Measurements from ENCODE around the gene TNK1.
A peak's percentile ranks its signal among the peaks of the same experiment; 100 is the strongest.

Gene TNK1

GRCh38 chr17:7392696-7393612, 12.1 kb downstream of the TNK1 start:
- no peak for DNase-seq

- DNase-seq = no peak
Measured at GRCh38 chr17:7393613-7394451, 12.9 kb downstream of the TNK1 start.

DNA sequence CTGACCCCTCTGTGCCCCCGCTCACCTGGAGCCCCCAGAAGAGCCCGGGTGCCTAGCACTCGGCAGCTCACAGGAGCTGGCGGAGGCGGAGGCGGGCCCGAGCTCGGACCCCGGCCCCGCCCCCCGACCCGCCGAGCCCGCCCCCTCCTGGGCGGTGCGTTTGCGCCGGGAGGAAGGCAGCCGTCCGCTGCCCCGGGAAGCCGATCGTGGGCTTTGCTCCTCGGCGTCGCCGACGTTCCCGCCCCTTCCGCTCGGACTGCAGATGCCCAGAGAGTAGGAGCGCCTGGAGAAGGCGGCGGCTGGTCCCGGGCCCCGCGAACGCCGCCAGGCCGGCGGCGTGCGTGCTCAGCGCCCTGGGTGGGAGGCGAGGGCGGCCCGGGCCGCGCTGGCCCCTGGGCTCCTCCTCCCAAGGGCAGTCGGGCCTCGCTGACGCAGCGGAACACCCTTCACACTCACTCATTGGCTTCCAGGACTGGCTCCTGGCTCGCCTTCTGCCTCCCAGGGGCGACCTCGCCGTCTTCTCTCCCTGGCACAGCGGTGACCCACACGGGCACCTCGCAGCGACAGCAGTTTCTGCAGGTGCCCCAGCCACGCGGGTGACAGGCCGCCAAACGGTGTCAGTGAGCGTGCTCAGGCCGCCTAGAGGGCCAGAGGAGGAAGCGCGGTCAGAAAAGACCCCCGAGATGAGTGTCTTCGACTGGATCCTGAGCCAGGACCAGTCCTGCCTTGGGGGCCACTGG, 13.7 kb downstream of the TNK1 start, which contains the start of gene PLSCR3:
PLSCR3 (minus strand) TSS at position 74 of the 740 bp plus-strand sequence. CDS start 415 bp downstream, outside the sequence.
- DNase-seq = peak in 1 of 2 experiments; percentile 46

DNA sequence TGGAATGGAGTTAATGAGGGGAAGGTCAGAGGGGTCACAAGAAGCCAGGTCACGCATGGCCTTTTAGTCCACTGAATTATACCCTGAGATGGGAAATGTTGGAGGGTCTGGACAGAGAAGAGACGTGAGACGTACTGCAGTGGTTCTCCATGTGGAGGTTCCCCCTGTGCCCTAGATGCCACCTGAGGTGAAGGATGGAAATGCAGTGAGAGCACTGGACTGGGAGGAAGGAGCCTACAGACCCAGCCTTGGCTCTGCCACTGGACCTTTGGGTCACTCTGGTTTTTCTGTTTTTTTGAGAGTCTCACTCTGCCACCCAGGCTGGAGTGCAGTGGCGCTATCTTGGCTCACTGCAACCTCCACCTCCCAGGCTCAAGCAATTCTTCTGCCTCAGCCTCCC, 15.3 kb downstream of the TNK1 start:
- no peak for DNase-seq

GRCh38 chr17:7398612-7399011, 17.7 kb downstream of the TNK1 start:
- DNase-seq = no peak

DNA sequence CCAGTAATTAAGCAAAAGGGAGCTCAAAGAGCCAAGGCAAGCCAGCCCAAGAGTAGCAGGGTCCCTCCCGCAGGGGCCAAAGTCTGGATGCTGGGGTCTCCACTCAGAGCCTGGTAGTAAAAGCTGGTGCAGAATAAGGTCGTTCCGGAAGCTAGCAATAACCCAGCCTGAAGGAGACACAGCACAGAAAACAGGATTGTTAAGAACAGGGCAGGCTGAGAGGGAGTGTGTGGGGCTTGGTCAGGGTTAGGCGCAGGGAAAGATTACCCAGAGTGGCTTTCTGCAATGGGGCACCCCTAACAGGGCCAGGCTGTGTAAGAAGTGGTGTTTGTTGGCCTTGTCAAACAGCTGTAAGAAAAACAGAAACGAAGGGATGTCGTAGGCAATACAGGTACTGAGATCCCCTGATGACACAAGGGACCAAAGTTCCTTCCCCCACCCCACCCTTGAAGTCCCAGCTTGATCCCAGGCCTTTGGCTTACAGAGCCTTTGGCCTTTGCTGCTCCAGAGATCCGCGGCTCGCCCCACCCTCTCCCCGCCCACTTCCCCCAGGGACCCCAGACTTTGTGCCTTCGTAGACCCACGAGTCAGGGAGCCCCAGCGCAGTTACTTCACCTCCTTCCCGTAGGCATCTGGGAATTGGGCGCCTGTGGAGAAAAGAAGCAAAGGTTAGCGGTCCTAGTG, 22.3 kb downstream of the TNK1 start:
- DNase-seq = no peak

- DNase-seq = no peak
Measured at GRCh38 chr17:7403727-7403976, 22.8 kb downstream of the TNK1 start.

DNA sequence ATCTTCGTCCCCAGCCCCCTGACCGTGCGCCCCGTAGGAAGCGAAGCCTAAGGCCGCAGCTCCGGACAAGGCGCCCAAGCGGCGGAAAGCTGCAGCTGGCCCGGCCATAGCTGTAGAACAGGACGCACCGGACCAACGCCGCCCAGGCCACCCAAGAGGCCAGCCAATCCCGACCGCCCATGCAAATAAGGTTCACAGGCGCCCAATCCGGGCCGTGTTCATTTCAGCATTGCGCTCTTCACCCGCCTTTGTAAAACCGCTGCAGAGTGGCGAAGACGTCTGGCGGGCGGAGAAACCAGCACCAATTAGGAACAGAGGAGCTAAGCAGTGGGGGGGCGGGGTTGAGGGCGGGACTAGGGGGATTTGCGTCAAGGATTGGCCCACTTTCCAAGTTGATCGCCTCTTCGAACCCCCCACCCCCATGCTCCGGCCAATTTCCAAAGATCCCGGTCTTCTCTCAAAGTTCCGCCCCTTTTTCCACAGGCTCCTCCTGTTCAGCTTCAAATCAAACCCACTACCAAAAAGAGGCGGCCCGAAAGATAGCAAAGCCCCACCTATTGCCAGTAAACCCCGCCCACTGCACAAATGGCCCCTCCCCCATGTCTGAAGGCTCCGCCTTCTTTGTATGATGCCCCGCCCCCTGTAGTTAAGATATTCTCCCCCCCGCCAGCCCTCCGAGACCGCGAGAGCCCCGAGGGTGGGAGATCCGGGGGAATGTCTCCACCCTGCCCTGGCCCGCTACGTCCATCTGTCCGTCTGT, 23.3 kb downstream of the TNK1 start, which contains the start of gene TMEM256:
TMEM256 (minus strand) TSS at position 121 of the 760 bp plus-strand sequence; CDS start at position 108, 13 bp downstream.
- DNase-seq = peak; percentile 93 to 94

DNA sequence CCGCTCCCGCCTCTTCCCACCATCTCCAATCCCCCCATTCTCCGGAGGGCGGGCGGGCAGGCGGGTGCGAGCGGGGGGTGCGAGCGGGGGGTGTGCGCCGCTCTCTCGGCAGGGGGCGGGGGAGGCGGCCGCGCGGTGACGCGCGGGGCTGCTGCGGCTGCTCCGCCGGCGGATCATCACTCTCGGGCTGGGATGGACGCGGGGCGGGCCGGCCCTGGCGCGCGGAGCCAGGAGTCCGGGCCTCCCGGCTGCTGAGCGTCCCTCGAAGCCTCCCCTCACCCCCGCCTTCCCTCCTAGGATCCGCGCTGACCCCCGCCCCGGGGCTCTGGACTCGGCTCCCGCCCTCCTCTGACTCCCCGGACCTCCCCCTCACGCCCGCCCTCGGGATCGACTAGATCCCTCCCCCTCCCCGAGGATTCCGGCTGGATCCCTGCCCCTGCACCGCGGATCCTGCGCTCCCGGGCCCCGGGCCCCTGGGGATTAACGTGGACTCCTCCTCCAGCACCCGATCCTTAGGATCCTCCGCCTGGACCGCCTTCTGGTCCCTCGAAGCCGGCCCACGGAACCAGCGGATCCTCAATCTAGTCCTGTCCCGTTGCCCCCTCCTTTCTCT, 24.0 kb downstream of the TNK1 start:
- no peak for DNase-seq

DNA sequence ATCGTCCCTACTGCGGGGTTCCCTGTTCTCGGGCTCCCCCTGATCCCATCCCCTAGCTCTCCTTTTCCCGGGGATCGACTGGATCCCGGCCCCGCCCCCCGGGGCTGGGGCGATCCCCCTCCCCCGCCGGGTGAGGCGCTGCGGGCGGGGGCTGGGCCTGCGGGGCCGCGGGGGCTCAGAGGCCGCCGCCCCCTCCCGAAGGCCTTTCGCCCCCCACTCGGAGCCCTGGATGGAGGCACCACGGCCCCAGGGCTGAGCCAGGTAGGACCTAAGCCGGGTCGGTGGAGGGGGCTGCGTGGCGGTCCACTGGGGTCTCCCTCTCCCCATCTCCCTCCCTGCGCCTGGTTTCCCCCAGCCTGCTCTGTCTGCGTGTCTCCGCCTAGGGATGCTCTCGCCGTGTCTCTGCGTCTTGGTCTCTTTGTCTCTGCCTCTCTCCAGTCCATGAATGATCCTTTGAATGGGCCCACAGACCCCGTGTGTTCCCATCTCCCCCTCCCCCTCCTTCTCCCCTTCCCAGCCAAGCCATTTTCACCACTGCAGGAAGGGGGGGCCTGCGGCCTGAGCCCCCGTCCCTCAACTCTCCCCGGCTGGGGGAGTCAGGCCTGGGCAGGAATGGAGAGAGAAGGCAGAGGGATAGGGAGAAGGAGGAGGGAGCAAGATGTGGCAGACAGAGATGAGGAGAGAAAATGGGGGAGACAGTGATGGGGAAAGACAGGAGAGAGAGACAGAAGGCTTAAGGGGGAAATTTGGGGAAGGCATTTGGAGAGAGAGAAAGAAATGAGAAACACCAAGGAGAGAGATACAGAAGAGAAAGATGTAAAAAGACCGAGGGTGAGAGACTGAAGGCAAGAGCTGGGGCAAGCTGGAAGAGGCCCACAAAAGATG, 24.7 kb downstream of the TNK1 start:
- DNase-seq = no peak

GRCh38 chr17:7406235-7406825, 25.4 kb downstream of the TNK1 start:
- DNase-seq = no peak

DNA sequence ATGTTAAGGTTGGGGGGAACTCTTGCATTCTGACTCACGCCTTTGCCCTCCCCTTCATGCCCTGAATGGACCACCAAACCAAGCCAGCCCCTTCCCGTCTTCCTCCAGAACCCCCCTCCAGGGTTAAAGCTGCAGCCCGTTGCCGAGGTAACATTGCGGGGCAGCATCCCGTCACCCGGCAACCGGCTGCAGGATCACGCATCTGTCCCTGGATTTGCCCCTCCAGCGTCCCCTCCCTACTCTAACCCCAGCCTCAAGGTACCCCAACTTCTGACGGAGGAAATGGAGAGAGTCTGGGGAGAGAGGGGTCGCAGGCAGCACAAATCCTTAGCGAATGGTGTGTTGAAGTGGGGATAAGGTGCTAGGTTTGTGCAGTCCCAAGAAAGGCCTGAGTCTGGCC, 26.2 kb downstream of the TNK1 start:
- no peak for DNase-seq

GRCh38 chr17:7407485-7408251, 26.8 kb downstream of the TNK1 start, which contains the start of gene NLGN2:
Gene NLGN2, plus strand, starts transcription at chr17:7407845. Its CDS starts 411 bp downstream, at chr17:7408256.
- DNase-seq = no peak

GRCh38 chr17:7408252-7408727, 27.4 kb downstream of the TNK1 start:
- no peak for DNase-seq

- DNase-seq = no peak
Measured at GRCh38 chr17:7408863-7409262, 28.0 kb downstream of the TNK1 start.

DNA sequence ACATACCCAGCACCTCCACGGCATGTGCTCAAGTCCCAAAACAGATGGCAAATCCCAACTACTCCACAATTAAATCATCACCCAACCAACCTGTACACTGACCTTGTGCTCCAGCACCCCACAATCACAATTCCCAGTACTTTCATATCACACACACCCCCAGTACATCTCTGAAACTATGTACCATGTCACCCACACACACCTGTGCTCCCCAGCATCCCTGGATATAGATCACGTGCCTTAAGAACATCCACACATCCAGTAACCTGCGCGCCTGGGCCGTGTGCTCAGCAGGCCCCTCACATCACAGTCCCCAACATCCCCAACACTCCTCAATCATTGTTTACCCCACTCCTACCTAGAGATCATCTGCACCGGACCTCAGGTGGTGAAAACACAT, 28.8 kb downstream of the TNK1 start:
- no peak for DNase-seq

DNA sequence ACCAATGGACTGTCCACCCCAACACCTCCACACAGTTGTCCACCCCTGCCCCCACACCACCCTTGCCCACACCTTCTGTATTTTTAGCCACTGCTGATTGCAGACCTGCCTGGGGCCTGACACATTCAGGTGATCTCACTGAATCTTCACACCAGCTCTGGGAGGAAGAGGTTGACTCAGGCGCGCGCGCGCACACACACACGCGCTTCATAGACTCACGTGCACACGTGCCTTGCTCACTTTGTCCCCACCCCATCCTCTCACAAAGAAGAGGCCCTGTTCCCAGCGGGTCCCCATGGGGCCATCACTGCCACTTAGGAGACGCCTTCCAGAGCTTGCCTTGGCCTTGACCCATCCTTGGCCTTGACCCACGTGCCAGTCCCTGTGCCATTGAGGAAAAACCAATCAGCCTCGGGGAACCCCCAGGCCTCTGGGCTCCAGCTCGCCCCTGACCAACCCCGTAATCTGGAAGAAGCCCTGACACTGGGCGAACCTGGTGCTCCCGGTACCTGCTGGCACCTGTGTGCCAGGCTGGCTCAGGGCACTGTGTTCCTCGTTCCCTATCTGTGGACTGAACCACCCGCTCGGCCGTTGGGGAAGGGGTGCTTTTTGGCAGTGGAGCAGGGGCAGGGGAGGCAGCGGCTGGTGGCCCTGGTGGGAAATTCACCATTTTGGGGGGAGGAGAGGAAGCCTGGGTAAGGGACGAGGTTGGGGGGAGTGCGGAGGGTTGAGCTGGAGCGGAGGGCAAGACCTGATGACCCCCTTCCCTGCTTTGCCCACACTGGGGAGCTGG, 29.9 kb downstream of the TNK1 start:
- no peak for DNase-seq

DNA sequence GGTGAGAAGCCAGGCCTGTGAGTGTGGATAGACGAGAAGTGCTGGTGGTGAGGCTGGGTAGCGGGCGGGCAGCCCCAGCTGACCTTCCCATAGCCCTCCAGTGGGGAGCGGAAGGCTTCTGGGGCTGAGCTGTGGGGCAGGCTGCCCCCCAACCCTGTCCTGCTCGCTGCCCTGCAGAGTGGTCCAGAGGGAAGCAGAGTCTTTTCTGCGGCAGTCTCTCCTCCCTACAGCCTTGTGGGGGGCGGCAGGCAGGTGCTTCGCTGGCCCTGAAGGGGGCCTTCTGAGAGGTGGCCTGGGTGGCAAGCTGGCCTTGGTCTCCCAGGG, 30.5 kb downstream of the TNK1 start:
- no peak for DNase-seq
